Smooth muscle cell of the brain vasculature (primary cell): ENCODE data around the gene GADD45B.
"Not testable (repeated sequence)": the region's sequence is repeated elsewhere in the genome, so short reads cannot be mapped to it uniquely, and the experiment has no call there.

Experiments
- DNase-seq: peaks from one replicate; pipeline ENCODE4 v3.0.0-alpha.2; 2012; ENCODE audit warnings: low read depth, low spot score

Gene GADD45B

DNA sequence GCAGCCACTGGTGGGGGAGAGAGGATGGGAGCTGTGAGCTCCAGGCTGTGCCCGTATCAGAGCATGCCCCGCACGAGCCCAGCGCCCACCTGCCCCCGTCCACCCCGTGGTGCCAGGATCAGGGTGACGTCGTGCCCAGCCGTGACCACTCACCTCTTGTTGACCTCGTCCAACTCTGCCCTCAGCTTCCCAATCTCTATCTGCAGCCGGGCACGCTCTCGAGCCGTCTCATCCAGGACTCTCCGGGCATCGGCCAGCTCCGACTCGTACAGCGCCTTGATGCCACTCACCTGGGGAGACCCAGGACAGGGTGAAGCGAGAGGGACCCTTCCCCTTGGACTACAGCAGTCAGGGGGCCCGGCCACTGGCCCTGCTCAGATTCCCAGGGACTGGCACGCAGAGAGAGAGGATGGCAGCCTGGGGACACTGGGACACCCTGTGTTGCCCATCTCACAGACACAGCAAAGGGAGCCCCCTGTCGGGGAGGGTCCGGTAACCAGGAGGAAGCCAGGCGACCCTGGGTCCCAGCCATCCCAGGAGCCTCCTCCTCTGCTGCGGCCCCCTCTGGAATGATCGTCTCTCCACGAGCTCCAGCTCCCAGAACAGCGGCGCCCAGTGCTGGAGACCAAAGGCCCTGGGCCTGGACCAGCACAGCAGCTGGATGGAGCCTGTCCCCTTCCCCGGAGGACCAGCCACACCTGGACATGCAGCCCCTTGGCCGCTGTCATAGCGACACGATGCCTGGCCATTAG, 31.5 kb upstream of the GADD45B start:
- DNase-seq = no peak

- DNase-seq = no peak
These were observed 29.5 kb upstream of the GADD45B start for GRCh38 chr19:2446381-2446780.

DNA sequence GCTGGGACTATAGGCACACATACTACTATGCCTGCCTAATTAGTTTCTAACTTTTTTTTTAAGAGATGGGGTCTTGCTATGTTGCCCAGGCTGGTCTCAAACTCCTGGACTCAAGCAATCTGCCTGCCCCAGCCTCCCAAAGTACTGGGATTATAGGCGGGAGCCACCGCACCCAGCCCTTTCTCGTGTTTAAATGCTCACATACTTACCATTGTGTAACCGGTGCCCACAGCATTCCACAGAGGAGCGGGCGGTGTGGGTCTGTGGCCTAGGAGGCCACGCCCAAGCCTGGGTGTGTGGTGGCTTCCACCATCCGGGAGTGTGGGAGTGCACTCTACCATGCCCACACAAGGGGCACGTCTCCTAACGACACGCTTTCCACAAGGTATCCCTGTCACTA, 26.9 kb upstream of the GADD45B start:
- DNase-seq = no peak

- DNase-seq = no peak
These were observed 24.8 kb upstream of the GADD45B start for GRCh38 chr19:2451138-2451537.

DNA sequence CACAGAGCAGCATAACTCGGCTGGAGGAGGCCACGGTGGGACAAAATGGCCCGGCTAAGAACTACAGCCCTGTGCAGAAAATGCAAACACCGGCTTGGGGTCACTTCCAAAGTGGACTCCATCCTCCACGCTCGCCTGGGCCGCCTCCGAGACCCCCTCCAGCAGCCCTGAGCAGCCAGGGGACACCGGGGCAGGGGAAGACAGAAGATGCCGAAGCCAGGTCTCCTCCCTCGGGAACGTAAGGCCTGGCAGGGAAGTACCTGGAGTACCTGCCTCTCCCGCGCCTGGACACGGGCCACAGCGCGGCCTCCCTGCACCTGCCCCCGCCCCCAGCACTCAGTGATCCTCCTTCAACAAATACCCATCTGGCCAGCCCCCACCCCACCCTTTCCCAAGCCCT, 24.2 kb upstream of the GADD45B start:
- DNase-seq = no peak

DNA sequence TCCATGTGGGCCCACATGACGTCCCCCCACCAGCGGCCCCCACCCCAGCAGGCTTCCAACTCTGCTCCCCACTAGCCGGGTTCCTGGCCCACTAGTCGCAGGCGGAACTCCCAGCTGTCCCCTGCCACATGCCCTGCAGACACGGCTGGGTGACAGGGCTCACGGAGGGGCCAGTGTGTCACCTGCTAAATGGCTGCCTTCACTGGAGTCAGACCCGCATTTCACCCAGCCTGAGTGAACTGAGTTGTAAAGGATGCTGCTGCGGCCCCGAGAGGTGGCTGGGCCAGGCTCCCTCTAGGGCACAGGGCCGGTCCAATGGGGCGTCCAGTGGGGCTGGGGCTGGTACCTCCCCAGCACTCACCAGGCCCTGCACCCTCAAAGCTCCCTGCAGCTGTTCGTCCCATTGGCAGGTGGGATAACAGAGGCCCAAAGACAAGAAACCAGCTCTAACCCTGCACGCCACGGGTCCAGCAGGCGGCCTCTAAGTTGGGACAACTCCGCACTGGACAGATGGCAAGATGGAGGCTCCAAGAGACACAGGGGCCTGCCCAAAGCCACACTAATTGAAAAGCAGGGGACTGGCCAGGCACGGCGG, 22.4 kb upstream of the GADD45B start:
- DNase-seq = no peak

- no peak for DNase-seq
These were observed 21.5 kb upstream of the GADD45B start for GRCh38 chr19:2454199-2454961.

- no peak for DNase-seq
These were observed 20.7 kb upstream of the GADD45B start for GRCh38 chr19:2454962-2455850.

GRCh38 chr19:2455851-2456570, 19.9 kb upstream of the GADD45B start:
- DNase-seq = no peak

- no peak for DNase-seq
These were observed 18.4 kb upstream of the GADD45B start for GRCh38 chr19:2457394-2458037.

GRCh38 chr19:2458054-2458453, 17.9 kb upstream of the GADD45B start:
- DNase-seq = no peak

DNA sequence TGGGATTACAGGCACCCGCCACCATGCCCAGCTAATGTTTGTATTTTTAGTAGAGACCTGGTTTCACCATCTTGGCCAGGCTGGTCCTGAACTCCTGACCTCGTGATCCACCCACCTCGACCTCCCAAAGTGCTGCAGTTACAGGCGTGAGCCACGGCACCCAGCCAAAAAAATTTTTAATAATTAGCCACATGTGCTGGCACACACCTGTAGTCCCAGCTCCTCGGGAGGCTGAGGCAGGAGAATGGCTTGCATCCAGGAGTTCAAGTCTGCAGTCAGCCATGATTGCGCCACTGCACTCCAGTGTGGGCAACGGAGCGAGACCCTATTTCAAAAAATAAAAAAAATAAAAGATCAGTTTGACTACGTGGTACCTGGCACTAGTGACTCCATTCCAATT, 17.2 kb upstream of the GADD45B start:
- not testable (repeated sequence) for DNase-seq

GRCh38 chr19:2460245-2460644, 15.7 kb upstream of the GADD45B start:
- DNase-seq = no peak

GRCh38 chr19:2461751-2462634, 13.9 kb upstream of the GADD45B start:
- DNase-seq = no peak

DNA sequence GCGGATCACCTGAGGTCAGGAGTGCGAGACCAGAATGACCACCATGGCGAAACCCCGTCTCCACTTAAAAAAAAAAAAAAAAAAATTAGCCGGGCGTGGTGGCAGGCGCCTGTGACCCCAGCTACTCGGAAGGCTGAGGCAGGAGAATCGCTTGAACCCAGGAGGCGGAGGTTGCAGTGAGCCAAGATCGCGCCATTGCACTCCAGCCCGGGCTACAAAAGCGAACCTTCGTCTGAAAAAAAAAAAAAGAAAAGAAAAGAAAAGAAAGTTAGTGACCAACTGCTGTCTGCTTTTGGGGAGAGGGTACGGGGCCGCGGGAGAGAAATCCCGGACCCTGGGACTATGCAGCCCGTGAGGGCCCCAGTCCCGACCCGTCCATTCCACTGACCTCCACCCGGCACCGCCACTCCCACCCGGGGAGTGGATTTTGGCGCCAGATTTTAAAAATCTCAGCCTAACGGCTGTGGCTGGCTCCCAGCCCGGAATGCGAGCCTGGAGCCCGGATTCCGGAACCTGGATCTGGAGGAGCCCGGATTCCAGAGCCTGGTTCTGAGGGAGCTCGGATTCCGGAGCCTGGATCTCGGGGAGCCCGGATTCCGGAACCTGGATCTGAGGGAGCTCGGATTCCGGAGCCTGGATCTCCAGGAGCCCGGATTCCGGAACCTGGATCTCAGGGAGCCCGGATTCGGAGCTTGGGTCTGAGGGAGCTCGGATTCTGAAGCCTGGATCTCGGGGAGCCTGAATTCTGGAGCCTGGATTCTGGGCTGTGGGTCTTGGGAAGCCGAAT, 13.1 kb upstream of the GADD45B start:
- peak; percentile 94 for DNase-seq

DNA sequence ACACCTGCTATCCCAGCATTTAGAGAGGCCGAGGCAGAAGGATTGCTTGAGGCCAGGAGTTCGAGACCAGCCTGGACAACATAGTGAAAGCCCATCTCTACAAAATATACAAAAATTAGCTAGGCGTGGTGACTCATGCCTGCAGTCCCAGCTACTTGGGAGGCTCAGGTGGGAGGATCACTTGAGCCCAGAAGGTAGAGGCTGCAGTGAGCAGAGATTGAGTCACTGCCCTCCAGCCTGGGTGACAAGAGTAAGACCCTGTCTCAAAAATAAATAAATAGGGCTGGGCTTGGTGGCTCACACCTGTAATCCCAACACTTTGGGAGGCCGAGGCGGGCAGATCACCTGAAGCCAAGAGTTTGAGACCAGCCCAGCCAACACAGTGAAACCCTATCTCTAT, 12.2 kb upstream of the GADD45B start:
- not testable (repeated sequence) for DNase-seq

- no peak for DNase-seq
These were observed 11.5 kb upstream of the GADD45B start for GRCh38 chr19:2464389-2464788.

GRCh38 chr19:2468596-2468995, 7.3 kb upstream of the GADD45B start:
- DNase-seq = no peak
